ENCODE data around the gene COPS8.

Gene COPS8

GRCh38 chr2:237149425-237149824, 63.7 kb downstream of the COPS8 start:
- H3K4me3 ChIP-seq (ENCODE audit: low read depth in 1 of 2, low read length in 1 of 2): no peak overlapping the region
- no peaks in the 10 kb centered on the region for H3K9me3 ChIP-seq
- H3K27ac ChIP-seq: no peak overlapping the region
- no peaks in the 10 kb centered on the region for H3K27me3 ChIP-seq
- H3K36me3 ChIP-seq: no peaks in the 10 kb centered on the region
- no peak for TF ChIP-seq CTCF (IDR thresholded peaks at IDR 0.05)
- no peaks in the 10 kb centered on the region for H3K4me1 ChIP-seq (ENCODE audit: control insufficient read depth in 1 of 2, insufficient read depth in 1 of 2, low read depth in 1 of 2, low read length in 1 of 2)

All from neutrophil (primary cell).